Measurements from ENCODE around the gene OSBPL3.
"Not testable (repeated sequence)": the region's sequence is repeated elsewhere in the genome, so short reads cannot be mapped to it uniquely, and the experiment has no call there.

The OSBPL3 gene

GRCh38 chr7:24794751-24795406, 185.1 kb downstream of the OSBPL3 start:
- not testable (repeated sequence) for DNase-seq (ENCODE audit: low read depth)

GRCh38 chr7:24793982-24794648, 185.9 kb downstream of the OSBPL3 start:
- no peak for DNase-seq (ENCODE audit: low read depth)

GRCh38 chr7:24788961-24789576, 190.9 kb downstream of the OSBPL3 start:
- DNase-seq (ENCODE audit: low read depth) = no peak

- DNase-seq (ENCODE audit: low read depth) = no peak
Observed at GRCh38 chr7:24788075-24788474, 191.9 kb downstream of the OSBPL3 start.

GRCh38 chr7:24786941-24787340, 193.0 kb downstream of the OSBPL3 start:
- DNase-seq (ENCODE audit: low read depth) = no peak

- no peak for DNase-seq (ENCODE audit: low read depth)
Observed at GRCh38 chr7:24786306-24786705, 193.7 kb downstream of the OSBPL3 start.

- DNase-seq (ENCODE audit: low read depth) = no peak
Observed at GRCh38 chr7:24784277-24784676, 195.7 kb downstream of the OSBPL3 start.

GRCh38 chr7:24783698-24784097, 196.3 kb downstream of the OSBPL3 start:
- no peak for DNase-seq (ENCODE audit: low read depth)

- no peak for DNase-seq (ENCODE audit: low read depth)
Observed at GRCh38 chr7:24781106-24781505, 198.9 kb downstream of the OSBPL3 start.

GRCh38 chr7:24779283-24779655, 200.7 kb downstream of the OSBPL3 start:
- no peak for DNase-seq (ENCODE audit: low read depth)

- DNase-seq (ENCODE audit: low read depth) = no peak
Observed at GRCh38 chr7:24778543-24779282, 201.3 kb downstream of the OSBPL3 start.

GRCh38 chr7:24777806-24778205, 202.2 kb downstream of the OSBPL3 start:
- DNase-seq (ENCODE audit: low read depth) = no peak

- no peak for DNase-seq (ENCODE audit: low read depth)
Observed at GRCh38 chr7:24773646-24774045, 206.3 kb downstream of the OSBPL3 start.

- no peak for DNase-seq (ENCODE audit: low read depth)
Observed at GRCh38 chr7:24769851-24770250, 210.1 kb downstream of the OSBPL3 start.

- DNase-seq (ENCODE audit: low read depth) = no peak
Observed at GRCh38 chr7:24769014-24769830, 210.8 kb downstream of the OSBPL3 start.

- no peak for DNase-seq (ENCODE audit: low read depth)
Observed at GRCh38 chr7:24767878-24768569, 212.0 kb downstream of the OSBPL3 start.

- DNase-seq (ENCODE audit: low read depth) = no peak
Observed at GRCh38 chr7:24764972-24765744, 214.8 kb downstream of the OSBPL3 start.

GRCh38 chr7:24764011-24764410, 216.0 kb downstream of the OSBPL3 start:
- no peak for DNase-seq (ENCODE audit: low read depth)

- no peak for DNase-seq (ENCODE audit: low read depth)
Observed at GRCh38 chr7:24763303-24763901, 216.6 kb downstream of the OSBPL3 start.

- DNase-seq (ENCODE audit: low read depth) = no peak
Observed at GRCh38 chr7:24762771-24763170, 217.2 kb downstream of the OSBPL3 start.
